ENCODE results near the gene UBXN2A.

UBXN2A gene, protein sequence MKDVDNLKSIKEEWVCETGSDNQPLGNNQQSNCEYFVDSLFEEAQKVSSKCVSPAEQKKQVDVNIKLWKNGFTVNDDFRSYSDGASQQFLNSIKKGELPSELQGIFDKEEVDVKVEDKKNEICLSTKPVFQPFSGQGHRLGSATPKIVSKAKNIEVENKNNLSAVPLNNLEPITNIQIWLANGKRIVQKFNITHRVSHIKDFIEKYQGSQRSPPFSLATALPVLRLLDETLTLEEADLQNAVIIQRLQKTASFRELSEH

DNA sequence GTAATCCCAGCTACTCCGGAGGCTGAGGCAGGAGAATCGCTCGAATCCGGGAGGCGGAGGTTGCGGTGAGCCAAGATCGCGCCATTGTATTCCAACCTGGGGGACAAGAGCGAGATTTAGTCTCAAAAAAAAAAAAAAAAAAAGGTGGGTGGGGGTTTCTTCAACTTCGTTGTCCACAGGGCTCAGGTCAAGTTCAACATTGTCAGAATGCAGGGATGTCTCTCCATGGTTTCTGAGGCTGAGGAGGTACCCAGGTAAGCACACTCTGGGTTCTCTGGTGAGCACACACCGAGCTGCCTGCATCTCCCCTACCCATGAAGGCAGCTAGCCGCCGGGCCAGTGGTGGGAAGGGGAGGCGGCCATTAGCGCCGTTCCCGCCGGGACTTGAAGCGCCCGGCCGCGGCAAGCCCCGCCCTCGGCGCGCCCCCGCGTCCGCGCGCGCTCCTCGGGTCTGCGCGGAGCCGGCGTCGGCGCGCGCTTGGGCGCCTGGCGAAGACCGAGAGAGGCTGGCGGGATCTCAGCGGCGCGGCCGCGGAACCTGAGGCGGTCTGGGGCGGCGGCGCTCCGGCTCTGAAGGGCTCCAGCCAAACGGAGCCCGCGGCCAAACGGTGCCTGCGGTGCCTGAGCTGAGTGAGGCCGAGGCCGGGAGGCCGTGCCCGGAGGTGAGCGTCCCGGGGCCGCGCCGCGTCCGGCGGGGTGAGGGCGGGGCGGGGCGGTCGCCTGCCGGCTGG, at the start of gene UBXN2A:
Gene UBXN2A, plus strand, starts transcription at position 477 of the 731 bp plus-strand sequence. CDS start 17,852 bp downstream, outside the sequence.
- Mint-ChIP-seq H3K4me3 (peak within 1 kb of the TSS; percentile 95), H3K27me3 (ENCODE audit: low read depth) (peaks cover 11% of the 10 kb centered on the region), H3K36me3 (ENCODE audit: low read depth) (peaks cover 11% of the 10 kb centered on the region), H3K27ac (peak within 1 kb of the TSS; percentile 95), H3K9me3 (no peaks in the 10 kb centered on the region), H3K4me1 (ENCODE audit: low read depth) (peaks cover 28% of the 10 kb centered on the region)
- DNase-seq (ENCODE audit: low spot score): peak; percentile 83

DNA sequence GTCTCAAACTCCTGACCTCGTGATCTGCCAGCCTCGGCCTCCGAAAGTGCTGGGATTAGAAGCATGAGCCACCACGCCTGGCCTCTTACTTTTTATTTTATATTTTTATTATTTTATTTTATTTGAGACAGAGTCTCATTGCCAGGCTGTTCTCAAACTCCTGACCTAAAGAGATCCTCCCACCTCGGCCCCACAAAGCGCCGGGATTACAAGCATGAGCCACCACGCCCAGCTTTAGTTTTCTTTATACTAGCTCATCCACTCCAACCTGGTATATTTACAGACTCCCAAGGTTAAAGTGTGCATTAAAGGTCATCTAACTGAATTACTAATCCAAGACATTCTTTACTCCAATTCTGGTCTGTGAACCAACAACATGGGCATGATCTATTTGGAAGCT, 40.1 kb upstream of the UBXN2A start:
- H3K27ac Mint-ChIP-seq: no peak overlapping the region
- H3K4me1 Mint-ChIP-seq (ENCODE audit: low read depth): peaks cover 6% of the 10 kb centered on the region

DNA sequence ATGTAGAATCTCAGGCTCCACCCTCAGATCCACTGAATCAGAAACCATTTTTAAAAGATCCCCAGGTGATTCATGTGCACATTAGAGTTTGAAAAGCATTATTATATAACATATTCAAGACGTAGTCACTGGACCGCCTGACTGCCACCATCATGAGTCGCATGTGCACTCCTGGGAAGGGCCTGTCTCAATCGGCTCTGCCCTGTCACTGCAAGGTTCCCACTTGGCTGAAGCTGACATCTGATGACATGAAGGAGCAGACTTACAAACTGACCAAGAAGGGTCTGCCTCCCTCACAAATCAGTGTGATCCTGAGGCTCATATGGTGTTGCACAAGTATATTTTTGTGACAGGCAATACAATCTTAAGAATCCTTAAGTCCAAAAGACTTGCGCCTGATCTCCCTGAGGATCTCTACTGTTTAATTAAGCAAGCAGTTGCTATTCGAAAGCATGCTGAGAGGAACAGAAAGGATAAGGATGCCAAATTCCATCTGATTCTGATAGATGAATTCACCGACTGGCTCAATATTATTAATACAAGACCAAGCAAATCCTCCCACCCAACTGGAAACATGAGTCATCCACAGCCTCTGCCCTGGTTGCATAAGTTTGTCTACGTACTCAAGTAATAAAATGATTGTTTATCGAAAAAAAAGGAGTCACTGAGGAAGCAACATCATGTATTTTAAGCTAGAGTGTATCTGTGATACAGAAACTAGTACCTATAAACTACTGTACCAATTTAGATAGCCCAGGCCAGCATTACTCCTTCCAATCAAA, 39.5 kb upstream of the UBXN2A start:
- H3K27me3 Mint-ChIP-seq (ENCODE audit: low read depth): no peaks in the 10 kb centered on the region
- DNase-seq (ENCODE audit: low spot score): no peak
- H3K4me1 Mint-ChIP-seq (ENCODE audit: low read depth): peaks cover 6% of the 10 kb centered on the region
- no peak overlapping the region for H3K27ac Mint-ChIP-seq
- H3K4me3 Mint-ChIP-seq: no peak overlapping the region
- H3K36me3 Mint-ChIP-seq (ENCODE audit: low read depth): peaks cover 1% of the 10 kb centered on the region
- H3K9me3 Mint-ChIP-seq: no peaks in the 10 kb centered on the region

More for the DNA sequence above, 40.1 kb upstream of the UBXN2A start:
- Mint-ChIP-seq H3K36me3 (ENCODE audit: low read depth) (peaks cover 1% of the 10 kb centered on the region), H3K4me3 (no peak overlapping the region), H3K27me3 (ENCODE audit: low read depth) (no peaks in the 10 kb centered on the region), H3K9me3 (no peaks in the 10 kb centered on the region)
- DNase-seq (ENCODE audit: low spot score): no peak

DNA sequence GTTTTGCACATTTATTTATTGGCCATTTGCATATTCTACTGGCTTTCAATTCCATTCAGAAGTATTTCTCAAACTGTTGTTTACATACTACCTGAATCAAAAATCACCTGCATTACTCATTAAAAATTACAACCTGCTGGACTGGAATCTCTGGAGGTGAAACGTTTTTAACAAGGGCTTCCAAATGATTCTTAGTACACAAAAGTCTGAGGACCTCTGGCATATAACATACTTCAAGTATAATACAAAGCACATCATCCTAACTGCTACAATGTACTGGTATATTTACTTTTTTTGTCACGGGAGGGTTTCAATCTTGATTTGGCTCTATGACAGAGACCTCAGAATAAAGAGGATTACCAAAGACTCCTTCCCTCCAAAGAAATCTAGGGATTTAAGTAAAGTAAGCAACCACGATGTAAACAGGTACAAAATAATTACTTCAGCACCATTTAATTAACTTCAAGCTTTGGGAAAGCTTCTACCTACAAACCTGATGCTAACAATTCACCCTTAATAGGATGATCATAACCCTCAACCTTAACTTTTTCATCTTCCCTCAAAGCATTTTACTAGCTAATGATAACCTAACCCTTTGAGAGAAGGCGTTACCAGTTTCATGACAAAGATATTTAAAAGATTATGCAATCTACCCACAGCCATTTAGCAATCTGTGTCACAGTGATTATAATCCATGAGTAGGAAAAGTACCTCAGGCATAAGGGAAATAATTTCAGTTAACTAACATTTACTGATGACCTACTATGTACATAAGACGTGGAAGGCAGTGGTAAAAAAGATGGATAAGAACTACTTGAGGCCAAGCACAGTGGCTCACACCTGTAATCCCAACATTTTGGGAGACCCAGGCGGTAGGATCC, 38.1 kb upstream of the UBXN2A start:
- Mint-ChIP-seq H3K9me3 (no peaks in the 10 kb centered on the region), H3K4me1 (ENCODE audit: low read depth) (peaks cover 3% of the 10 kb centered on the region), H3K27ac (no peak overlapping the region), H3K36me3 (ENCODE audit: low read depth) (no peaks in the 10 kb centered on the region), H3K4me3 (no peak overlapping the region), H3K27me3 (ENCODE audit: low read depth) (no peaks in the 10 kb centered on the region)
- DNase-seq (ENCODE audit: low spot score): no peak

DNA sequence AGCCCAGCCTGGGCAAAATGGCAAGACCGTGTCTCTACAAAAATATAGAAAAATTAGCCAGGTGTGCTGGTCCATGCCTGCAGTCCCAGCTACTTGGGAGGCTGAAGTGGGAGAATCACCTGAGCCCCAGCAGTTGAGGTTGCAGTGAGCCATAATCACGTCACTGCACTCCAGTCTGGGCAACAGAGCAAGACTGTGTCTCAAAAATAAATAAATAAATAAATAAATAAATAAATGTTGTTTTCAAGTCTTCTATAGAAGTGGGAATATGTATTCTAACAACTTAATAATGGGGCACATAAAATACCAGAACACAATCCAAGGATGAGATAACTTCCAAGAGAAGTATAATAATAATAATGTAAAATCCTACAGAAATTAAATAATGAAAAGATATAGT, 37.2 kb upstream of the UBXN2A start:
- H3K4me1 Mint-ChIP-seq (ENCODE audit: low read depth): peaks cover 3% of the 10 kb centered on the region
- no peaks in the 10 kb centered on the region for H3K27me3 Mint-ChIP-seq (ENCODE audit: low read depth)
- H3K27ac Mint-ChIP-seq: no peak overlapping the region
- H3K9me3 Mint-ChIP-seq: no peaks in the 10 kb centered on the region
- DNase-seq (ENCODE audit: low spot score): no peak
- H3K36me3 Mint-ChIP-seq (ENCODE audit: low read depth): no peaks in the 10 kb centered on the region
- H3K4me3 Mint-ChIP-seq: no peak overlapping the region

DNA sequence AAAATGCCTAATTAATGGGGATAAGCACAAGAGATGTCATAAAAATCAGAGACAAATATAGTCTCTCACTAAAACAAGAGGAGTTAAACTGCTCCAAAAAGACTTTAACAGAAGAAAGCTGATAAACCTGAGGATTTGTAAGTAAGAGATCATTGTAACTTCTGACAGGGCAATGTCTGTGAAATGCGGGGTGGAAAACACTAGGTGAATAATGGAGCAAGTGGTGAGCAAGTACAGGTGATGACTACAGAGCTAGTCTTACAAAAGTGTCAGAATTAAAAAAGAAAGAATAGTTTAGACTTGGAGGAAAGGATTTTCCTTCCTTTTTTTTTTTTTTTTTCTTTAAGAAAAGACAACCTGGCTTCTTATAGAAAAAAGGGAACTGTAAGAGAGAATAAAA, 36.0 kb upstream of the UBXN2A start:
- Mint-ChIP-seq H3K9me3 (no peaks in the 10 kb centered on the region), H3K27me3 (ENCODE audit: low read depth) (no peaks in the 10 kb centered on the region), H3K27ac (no peak overlapping the region), H3K4me3 (no peak overlapping the region), H3K4me1 (ENCODE audit: low read depth) (peaks cover 3% of the 10 kb centered on the region), H3K36me3 (ENCODE audit: low read depth) (peaks cover 1% of the 10 kb centered on the region)
- DNase-seq (ENCODE audit: low spot score): no peak

DNA sequence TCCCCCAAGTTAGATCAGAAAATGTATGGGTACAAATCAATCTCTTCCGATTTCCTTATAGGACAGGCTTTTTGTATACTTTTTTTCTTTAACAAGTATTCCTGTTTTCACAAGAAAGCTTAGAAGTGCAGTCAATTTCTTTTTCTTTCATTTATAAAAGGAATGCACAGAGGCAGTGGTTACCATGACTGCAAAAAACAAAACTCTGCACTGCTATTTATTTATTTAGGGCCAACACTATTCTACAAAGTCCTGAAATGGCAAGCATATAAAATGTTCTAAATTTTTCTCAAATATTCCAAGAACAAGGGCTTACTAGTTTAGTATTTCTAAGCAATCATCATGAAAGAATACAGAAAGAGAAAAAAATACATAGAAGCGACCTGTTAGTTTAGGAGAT, 35.6 kb upstream of the UBXN2A start:
- Mint-ChIP-seq H3K4me3 (no peak overlapping the region), H3K27me3 (ENCODE audit: low read depth) (no peaks in the 10 kb centered on the region), H3K4me1 (ENCODE audit: low read depth) (peaks cover 3% of the 10 kb centered on the region), H3K36me3 (ENCODE audit: low read depth) (peaks cover 1% of the 10 kb centered on the region), H3K27ac (no peak overlapping the region), H3K9me3 (no peaks in the 10 kb centered on the region)
- DNase-seq (ENCODE audit: low spot score): no peak

DNA sequence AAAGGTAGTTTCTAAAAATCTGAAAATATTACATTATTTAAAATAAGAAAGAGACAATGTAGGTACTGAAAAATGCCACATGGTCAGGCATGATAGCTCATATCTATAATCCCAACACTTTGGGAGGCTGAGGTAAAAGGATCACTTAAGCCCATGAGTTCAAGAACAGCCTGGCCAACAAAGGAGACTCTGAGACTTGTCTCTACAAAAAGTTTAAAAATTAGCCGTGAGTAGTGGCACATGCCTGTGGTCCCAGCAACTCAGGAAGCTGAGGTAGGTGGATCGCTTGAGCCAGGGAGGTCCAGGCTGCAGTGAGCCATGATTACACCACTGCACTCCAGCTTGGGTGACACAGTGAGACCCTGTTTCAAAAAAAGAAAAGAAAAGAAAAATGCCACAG, 35.1 kb upstream of the UBXN2A start:
- Mint-ChIP-seq H3K36me3 (ENCODE audit: low read depth) (peaks cover 1% of the 10 kb centered on the region), H3K27me3 (ENCODE audit: low read depth) (no peaks in the 10 kb centered on the region), H3K4me3 (no peak overlapping the region), H3K4me1 (ENCODE audit: low read depth) (peaks cover 3% of the 10 kb centered on the region), H3K9me3 (no peaks in the 10 kb centered on the region), H3K27ac (no peak overlapping the region)
- DNase-seq (ENCODE audit: low spot score): no peak

DNA sequence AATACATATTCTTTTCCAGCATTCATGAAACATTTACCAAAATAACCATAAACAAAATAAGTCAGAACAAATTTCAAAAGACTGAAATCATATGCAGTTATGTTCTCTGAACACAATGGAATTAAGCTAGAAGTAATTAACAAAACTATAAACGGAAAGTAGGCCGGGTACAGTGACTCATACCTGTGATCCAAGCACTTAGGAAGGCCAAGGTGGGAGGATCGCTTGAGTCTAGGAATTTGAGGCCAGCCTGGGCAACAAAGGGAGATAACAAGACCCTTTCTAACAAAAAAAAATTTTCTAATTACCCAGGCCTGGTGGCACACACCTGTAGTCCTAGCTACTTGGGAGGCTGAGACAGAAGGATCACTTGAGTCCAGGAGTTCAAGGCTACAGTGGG, 28.2 kb upstream of the UBXN2A start:
- H3K27ac Mint-ChIP-seq: no peak overlapping the region
- H3K4me1 Mint-ChIP-seq (ENCODE audit: low read depth): peaks cover 16% of the 10 kb centered on the region
- peaks cover 3% of the 10 kb centered on the region for H3K36me3 Mint-ChIP-seq (ENCODE audit: low read depth)
- H3K27me3 Mint-ChIP-seq (ENCODE audit: low read depth): no peaks in the 10 kb centered on the region
- H3K9me3 Mint-ChIP-seq: no peaks in the 10 kb centered on the region
- no peak overlapping the region for H3K4me3 Mint-ChIP-seq
- DNase-seq (ENCODE audit: low spot score): no peak

DNA sequence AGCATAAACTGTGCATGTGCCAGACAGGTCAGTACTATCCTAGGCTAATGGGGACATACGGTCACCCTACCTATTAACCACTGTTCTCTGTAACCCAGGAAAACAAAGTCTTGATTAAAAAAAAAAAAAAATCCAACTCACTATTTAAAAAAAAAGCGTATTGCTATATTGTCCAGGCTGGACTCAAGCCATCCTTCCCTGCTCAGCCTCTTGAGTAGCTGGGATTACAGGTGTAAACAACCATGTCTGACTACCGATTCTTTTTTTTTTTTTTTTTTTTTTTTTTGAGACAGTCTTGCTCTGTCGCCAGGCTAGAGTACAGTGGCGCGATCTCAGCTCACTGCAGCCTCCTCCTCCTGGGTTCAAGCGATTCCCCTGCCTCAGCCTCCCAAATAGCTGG, 24.9 kb upstream of the UBXN2A start:
- Mint-ChIP-seq H3K4me3 (no peak overlapping the region), H3K27me3 (ENCODE audit: low read depth) (no peaks in the 10 kb centered on the region), H3K9me3 (no peaks in the 10 kb centered on the region), H3K4me1 (ENCODE audit: low read depth) (peaks cover 26% of the 10 kb centered on the region), H3K36me3 (ENCODE audit: low read depth) (peaks cover 1% of the 10 kb centered on the region), H3K27ac (no peak overlapping the region)
- DNase-seq (ENCODE audit: low spot score): no peak

DNA sequence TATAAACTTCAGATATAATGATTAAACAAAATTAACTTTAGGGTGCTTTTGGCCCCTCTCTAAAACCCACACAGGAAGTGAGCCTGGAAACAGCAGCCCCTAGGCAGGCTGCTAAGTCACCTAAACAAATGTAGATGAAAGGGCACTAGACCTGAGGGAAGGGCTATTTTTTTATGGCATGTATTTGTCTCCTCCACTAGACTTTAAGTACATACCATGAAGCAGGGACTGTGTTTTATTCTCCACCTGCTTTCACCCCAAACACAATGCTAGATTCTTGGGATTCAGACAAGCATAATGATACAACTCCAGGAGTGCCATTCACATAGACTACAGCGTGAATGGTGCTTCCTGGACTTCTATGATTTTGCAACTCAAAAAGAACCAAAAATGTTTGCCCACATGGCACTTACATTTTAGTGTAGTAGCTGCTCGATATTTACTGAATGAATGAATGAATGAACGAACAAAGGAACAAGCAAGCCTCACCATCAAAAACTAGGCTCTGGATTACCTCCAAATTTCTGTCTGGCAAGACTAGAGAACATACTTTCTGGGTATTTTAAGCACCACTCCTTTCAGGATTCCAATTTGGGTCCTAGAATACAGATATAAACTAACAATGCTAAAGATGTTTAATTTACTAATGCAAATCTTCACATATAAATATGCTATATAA, 23.4 kb upstream of the UBXN2A start:
- Mint-ChIP-seq H3K4me3 (no peak overlapping the region), H3K36me3 (ENCODE audit: low read depth) (peaks cover 1% of the 10 kb centered on the region), H3K27ac (no peak overlapping the region), H3K9me3 (no peaks in the 10 kb centered on the region), H3K4me1 (ENCODE audit: low read depth) (peaks cover 28% of the 10 kb centered on the region), H3K27me3 (ENCODE audit: low read depth) (no peaks in the 10 kb centered on the region)
- DNase-seq (ENCODE audit: low spot score): no peak

DNA sequence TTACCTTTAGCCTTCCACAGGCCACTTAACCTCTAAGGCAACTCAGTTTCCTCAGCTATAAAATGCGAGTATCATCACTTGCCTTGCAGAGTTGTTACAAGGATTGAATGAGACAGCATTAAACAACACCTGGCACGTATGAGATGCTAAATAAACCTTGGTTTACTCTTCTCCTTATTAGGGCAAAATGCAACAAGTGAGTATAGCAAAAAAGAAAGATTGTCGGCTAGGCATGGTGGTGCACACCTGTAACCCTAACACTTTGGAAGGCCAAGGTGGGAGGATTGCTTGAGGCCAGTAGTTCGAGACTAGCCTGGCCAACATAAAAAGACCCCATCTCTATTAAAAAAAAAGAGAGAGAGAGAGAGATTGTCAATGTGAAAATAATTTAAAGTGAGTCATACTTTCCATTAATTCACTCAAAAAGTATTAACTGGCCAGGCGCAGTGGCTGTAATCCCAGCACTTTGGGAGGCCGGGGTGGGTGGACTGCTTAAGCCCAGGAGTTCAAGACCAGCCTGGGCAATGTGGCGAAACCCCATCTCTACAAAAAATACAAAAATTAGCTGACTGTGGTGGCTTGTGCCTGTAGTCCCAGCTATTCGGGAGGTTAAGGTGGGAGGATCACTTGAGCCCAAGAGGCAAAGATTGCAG, 21.3 kb upstream of the UBXN2A start:
- DNase-seq (ENCODE audit: low spot score): no peak
- Mint-ChIP-seq H3K36me3 (ENCODE audit: low read depth) (peaks cover 2% of the 10 kb centered on the region), H3K27me3 (ENCODE audit: low read depth) (no peaks in the 10 kb centered on the region), H3K9me3 (no peaks in the 10 kb centered on the region), H3K4me3 (no peak overlapping the region), H3K27ac (no peak overlapping the region), H3K4me1 (ENCODE audit: low read depth) (peaks cover 34% of the 10 kb centered on the region)
